HUES6 (cell line): Measurements from ENCODE around the gene HPD.
A peak's percentile ranks its signal among the peaks of the same experiment; 100 is the strongest.
"Not testable (repeated sequence)": the region's sequence is repeated elsewhere in the genome, so short reads cannot be mapped to it uniquely, and the experiment has no call there.

Source experiments
- H3K27ac ChIP-seq: 2 replicates; pipeline ENCODE4 v1.7.0; 2013; ENCODE audit warnings: low read depth, mild to moderate bottlenecking, low read length, inconsistent platforms
- H3K27me3 ChIP-seq: 2 replicates; pipeline ENCODE4 v1.6.1; 2013; ENCODE audit warnings: low read length; ENCODE audit not compliant: control insufficient read depth, insufficient read depth
- H3K36me3 ChIP-seq: 2 replicates; pipeline ENCODE4 v1.6.1; 2013; ENCODE audit warnings: low read length; ENCODE audit not compliant: control insufficient read depth, insufficient read depth
- H3K4me1 ChIP-seq: 2 replicates; pipeline ENCODE4 v1.6.1; 2013; ENCODE audit warnings: low read length; ENCODE audit not compliant: control insufficient read depth, insufficient read depth
- H3K4me3 ChIP-seq: 2 replicates; pipeline ENCODE4 v1.5.1; 2013; ENCODE audit warnings: low read depth, low read length
- H3K9ac ChIP-seq: one replicate; pipeline ENCODE4 v1.6.1; 2013; ENCODE audit warnings: mild to moderate bottlenecking, low read length
- H3K9me3 ChIP-seq: 2 replicates; pipeline ENCODE4 v1.6.1; 2013; ENCODE audit warnings: low read depth, low read length; ENCODE audit not compliant: control insufficient read depth, insufficient read depth

The HPD gene

DNA sequence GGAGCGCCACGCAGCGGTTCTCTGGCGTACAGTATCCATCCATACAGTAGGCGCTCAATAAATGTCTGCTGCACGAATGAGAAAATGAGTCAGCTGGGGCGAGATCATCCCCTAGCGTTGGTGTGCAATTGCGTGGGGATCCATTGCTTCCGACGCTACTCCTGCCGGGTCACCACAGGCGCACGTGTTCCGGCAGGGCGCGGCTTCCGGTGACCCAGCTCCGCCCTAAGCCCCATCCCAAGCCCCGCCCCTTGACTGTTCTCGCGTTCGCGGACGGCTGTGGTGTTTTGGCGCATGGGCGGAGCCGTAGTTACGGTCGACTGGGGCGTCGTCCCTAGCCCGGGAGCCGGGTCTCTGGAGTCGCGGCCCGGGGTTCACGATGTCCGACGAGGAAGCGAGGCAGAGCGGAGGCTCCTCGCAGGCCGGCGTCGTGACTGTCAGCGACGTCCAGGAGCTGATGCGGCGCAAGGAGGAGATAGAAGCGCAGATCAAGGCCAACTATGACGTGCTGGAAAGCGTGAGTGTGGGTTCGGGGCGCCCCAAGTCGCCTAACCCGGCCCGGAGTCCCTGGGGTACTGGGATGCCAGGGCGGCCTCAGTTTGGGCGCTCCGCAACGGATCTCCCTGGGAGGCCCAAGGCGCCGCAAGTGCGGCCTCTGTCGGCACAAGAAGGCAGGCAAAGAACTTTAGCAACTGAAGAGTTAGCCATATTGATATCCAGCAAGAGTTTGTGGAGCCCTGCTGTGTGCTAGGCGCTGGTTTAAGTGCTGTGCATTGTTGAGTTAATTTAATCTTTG lies 30.0 kb upstream of the HPD start, which contains the start of gene PSMD9:
Gene PSMD9 (plus strand): TSS at position 313 of the 796 bp plus-strand sequence. CDS start 67 bp downstream, at position 380.
- Histone ChIP-seq H3K4me1 (peaks cover 13% of the 10 kb centered on the region), H3K36me3 (no peaks in the 10 kb centered on the region; the same call in 1 of the 2 replicates), H3K4me3 (peak within 1 kb of the TSS; percentile 87), H3K9me3 (no peaks in the 10 kb centered on the region), H3K27me3 (no peaks in the 10 kb centered on the region), H3K27ac (peak within 1 kb of the TSS; percentile 90), H3K9ac (peak within 1 kb of the TSS; percentile 96)

GRCh38 chr12:121888083-121888477 lies 29.4 kb upstream of the HPD start:
- H3K4me3 ChIP-seq: peak overlapping the region; percentile 87
- no peak overlapping the region; the same call in 1 of the 2 replicates for H3K27ac ChIP-seq
- no peaks in the 10 kb centered on the region for H3K9me3 ChIP-seq
- peak overlapping the region; percentile 28 for H3K9ac ChIP-seq
- peaks cover 12% of the 10 kb centered on the region; the same call in 1 of the 2 replicates for H3K4me1 ChIP-seq
- H3K27me3 ChIP-seq: no peaks in the 10 kb centered on the region
- H3K36me3 ChIP-seq: no peaks in the 10 kb centered on the region; the same call in 1 of the 2 replicates

DNA sequence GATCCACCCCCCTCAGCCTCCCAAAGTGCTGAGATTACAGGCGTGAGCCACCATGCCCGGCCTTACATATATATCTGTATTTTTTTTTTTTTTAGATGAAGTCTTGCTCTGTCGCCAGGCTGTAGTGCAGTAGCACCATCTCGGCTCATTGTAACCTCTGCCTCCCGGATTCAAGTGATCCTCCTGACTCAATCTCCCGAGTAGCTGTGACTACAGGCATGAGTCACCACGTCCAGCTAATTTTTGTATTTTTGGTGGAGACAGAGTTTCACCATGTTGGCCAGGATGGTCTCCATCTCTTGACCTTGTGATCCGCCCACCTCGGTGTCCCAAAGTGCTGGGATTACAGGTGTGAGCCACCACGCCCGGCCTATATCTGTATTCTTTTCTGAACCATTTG lies 26.5 kb upstream of the HPD start:
- H3K27ac ChIP-seq, H3K9ac ChIP-seq, H3K9me3 ChIP-seq, H3K36me3 ChIP-seq, H3K27me3 ChIP-seq, H3K4me3 ChIP-seq: not testable (repeated sequence)
- peaks cover 11% of the 10 kb centered on the region; the same call in 1 of the 2 replicates for H3K4me1 ChIP-seq

GRCh38 chr12:121883315-121883660 lies 24.6 kb upstream of the HPD start:
- H3K9ac ChIP-seq: no peak overlapping the region
- no peak overlapping the region for H3K27ac ChIP-seq
- peaks cover 6% of the 10 kb centered on the region; the same call in 1 of the 2 replicates for H3K4me1 ChIP-seq
- H3K27me3 ChIP-seq: no peaks in the 10 kb centered on the region
- no peak overlapping the region for H3K4me3 ChIP-seq
- H3K9me3 ChIP-seq: no peaks in the 10 kb centered on the region
- no peaks in the 10 kb centered on the region for H3K36me3 ChIP-seq

DNA sequence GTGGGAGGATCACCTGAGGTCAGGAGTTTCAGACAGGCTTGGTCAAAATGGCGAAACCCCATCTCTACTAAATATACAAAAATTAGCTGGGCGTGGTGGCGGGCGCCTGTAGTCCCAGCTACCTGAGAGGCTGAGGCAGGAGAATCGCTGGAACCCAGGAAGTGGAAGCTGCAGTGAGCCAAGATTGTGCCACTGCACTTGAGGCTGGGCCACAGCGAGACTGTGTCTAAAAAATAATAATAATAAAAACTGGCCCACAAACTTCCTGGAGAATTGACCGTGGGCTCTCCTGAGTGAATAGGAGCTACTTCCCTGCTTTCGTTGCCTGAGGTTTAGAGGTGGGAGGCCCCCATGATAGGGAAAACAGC lies 17.4 kb upstream of the HPD start:
- not testable (repeated sequence) for H3K36me3 ChIP-seq, H3K9ac ChIP-seq, H3K27ac ChIP-seq, H3K27me3 ChIP-seq, H3K9me3 ChIP-seq, H3K4me1 ChIP-seq, H3K4me3 ChIP-seq

GRCh38 chr12:121875582-121875981 lies 16.9 kb upstream of the HPD start:
- no peaks in the 10 kb centered on the region for H3K4me1 ChIP-seq
- H3K36me3 ChIP-seq: no peaks in the 10 kb centered on the region
- H3K27me3 ChIP-seq: no peaks in the 10 kb centered on the region
- H3K9ac ChIP-seq: no peak overlapping the region
- no peaks in the 10 kb centered on the region for H3K9me3 ChIP-seq
- no peak overlapping the region for H3K27ac ChIP-seq
- no peak overlapping the region for H3K4me3 ChIP-seq

- no peak overlapping the region for H3K9ac ChIP-seq
- H3K9me3 ChIP-seq: no peaks in the 10 kb centered on the region
- H3K27ac ChIP-seq: no peak overlapping the region
- no peaks in the 10 kb centered on the region for H3K27me3 ChIP-seq
- no peak overlapping the region for H3K4me3 ChIP-seq
- H3K4me1 ChIP-seq: no peaks in the 10 kb centered on the region
- H3K36me3 ChIP-seq: no peaks in the 10 kb centered on the region
Measured at GRCh38 chr12:121874071-121874470, 15.4 kb upstream of the HPD start.

DNA sequence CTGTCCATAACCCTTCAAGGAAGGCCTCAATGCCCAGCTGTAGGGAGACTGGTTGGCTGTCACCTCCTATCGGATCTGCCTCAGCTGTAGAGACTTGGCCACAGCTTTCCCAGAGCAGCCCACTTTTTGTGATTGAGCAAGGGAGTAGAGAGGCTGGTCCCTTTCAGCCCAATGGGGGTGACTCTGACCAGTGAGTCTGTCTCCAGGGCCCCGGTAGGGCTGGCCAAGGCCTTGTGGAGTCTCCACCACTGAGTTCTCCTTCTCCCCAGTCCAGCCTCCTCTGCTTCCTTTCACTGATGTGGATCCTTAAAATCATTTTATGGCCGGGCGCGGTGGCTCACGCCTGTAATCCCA lies 14.5 kb upstream of the HPD start:
- H3K9me3 ChIP-seq: no peaks in the 10 kb centered on the region
- H3K27ac ChIP-seq: no peak overlapping the region

GRCh38 chr12:121872546-121873215 lies 14.0 kb upstream of the HPD start:
- no peaks in the 10 kb centered on the region for H3K9me3 ChIP-seq
- no peak overlapping the region for H3K4me3 ChIP-seq
- H3K4me1 ChIP-seq: no peaks in the 10 kb centered on the region
- H3K9ac ChIP-seq: no peak overlapping the region
- H3K36me3 ChIP-seq: no peaks in the 10 kb centered on the region
- H3K27me3 ChIP-seq: no peaks in the 10 kb centered on the region
- no peak overlapping the region for H3K27ac ChIP-seq

More for the DNA sequence above, 14.5 kb upstream of the HPD start:
- no peaks in the 10 kb centered on the region for H3K4me1 ChIP-seq
- H3K27me3 ChIP-seq: no peaks in the 10 kb centered on the region
- no peak overlapping the region for H3K9ac ChIP-seq
- H3K36me3 ChIP-seq: no peaks in the 10 kb centered on the region
- no peak overlapping the region for H3K4me3 ChIP-seq

- H3K36me3 ChIP-seq: no peaks in the 10 kb centered on the region
- H3K27me3 ChIP-seq: no peaks in the 10 kb centered on the region
- no peaks in the 10 kb centered on the region for H3K9me3 ChIP-seq
- no peaks in the 10 kb centered on the region for H3K4me1 ChIP-seq
- no peak overlapping the region for H3K27ac ChIP-seq
- no peak overlapping the region for H3K9ac ChIP-seq
- no peak overlapping the region for H3K4me3 ChIP-seq
Measured at GRCh38 chr12:121871467-121871866, 12.8 kb upstream of the HPD start.

- H3K4me1 ChIP-seq, H3K9me3 ChIP-seq, H3K9ac ChIP-seq, H3K27me3 ChIP-seq, H3K36me3 ChIP-seq, H3K27ac ChIP-seq, H3K4me3 ChIP-seq: not testable (repeated sequence)
Measured at GRCh38 chr12:121869229-121869628, 10.6 kb upstream of the HPD start.
